Stimulated activated CD4-positive, alpha-beta T cell treated with anti-CD3 and anti-CD28 coated beads, Interleukin-15, amount 100 ng/mL, for 24 hours (primary cell): ENCODE measurements around the gene CEP290.
"Not testable (repeated sequence)": the region's sequence is repeated elsewhere in the genome, so short reads cannot be mapped to it uniquely, and the experiment has no call there.

Experiments used
- DNase-seq: peaks from one replicate; pipeline ENCODE4 v3.0.0-alpha.2; 2020

The CEP290 gene

GRCh38 chr12:88036353-88036965 lies 105.4 kb downstream of the CEP290 start:
- no peak for DNase-seq

DNA sequence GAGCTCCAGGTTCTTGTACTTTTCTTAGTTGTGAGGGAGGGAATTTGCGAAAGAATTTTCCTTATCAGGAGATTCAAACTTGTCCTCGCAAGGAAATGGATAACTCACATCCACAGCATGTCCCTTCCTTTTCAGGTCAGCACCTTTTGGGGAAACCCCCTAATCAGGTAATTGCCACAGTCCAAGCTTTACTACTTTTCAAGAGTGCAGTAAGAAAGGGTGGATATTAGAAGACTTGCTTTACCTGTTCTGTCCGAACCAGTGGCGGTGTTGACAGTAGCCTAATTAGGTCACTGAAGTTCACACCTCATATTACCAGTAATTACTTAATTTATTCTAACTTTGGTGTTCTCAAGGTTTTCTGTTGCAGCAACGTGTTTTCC lies 106.0 kb downstream of the CEP290 start:
- DNase-seq: no peak

DNA sequence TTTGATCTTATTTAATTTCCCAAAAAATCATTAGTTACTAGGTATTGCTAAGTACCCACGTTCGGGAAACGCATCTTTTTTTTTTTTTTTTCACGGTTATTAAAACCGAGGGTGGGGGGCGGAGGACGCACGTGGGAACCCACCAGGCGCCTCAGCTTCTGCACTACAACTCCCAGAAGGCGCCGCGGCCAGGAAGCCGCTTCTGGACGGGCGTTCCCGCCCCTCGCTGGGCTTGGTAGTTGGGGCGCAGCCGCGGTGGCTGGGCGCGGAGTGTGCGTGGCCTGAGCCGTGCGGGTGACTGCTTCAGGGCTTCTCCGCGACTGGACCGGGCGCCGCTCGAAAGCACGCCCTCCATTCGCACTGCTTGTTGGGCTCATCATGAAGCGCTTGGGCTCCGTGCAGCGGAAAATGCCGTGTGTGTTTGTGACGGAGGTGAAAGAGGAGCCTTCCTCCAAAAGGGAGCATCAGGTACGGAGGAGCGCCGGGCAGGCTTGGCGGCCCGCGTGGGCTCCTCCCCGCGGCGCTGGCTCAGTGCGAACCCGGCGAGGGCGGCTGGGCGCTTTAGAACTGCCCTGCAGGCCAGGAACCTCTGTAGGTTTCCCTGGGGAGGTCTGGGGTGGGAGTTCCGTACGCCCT lies 106.5 kb downstream of the CEP290 start:
- DNase-seq: peak; percentile 94

DNA sequence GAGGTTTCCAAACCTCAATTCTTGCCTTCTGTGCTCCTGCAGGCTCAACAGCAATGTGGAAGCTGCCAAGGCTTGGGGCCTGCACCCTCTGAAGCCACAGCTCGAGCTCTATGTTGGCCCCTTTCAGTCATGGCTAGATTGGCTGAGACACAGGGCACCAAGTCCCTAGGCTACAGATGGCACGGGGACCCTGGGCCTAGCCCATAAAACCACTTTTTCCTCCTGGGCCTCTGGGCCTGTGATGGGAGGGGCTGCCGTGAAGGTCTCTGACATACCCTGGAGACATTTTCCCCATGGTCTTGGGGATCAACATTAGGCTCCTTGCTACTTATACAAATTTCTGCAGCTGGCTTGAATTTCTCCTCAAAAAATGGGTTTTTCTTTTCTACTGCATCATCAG lies 110.7 kb downstream of the CEP290 start:
- not testable (repeated sequence) for DNase-seq

DNA sequence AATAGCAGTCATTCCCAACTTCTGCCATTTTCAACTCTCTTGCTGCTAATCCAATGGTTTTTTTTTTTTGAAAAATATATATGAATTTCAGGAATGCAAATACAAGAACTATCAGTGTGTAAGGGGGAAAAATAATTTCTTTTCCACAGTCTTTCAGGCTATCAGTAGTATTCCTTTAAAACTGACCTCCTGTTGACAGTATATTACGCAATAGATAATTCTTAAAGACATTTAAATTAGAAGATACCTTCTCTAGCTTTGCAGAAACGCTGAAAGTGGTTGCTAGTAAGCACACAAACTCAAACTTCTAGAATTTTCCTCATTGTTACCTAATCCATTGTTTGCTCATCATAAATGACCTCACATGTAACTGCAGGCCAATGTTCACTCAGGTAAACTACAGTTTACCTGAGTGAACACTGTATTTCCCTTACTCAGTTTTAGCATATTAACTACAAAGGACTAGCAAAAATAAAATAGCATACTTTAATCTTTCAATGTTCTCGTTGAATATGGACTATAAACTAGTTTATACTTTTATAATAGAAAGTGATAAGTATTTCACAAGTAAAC lies 112.7 kb downstream of the CEP290 start, which contains the start of gene C12orf50:
Gene C12orf50 (minus strand): TSS at position 309 of the 573 bp plus-strand sequence. CDS start 2,439 bp downstream, outside the sequence.
- DNase-seq: no peak

- no peak for DNase-seq
These were observed 115.7 kb downstream of the CEP290 start for GRCh38 chr12:88026196-88026595.

DNA sequence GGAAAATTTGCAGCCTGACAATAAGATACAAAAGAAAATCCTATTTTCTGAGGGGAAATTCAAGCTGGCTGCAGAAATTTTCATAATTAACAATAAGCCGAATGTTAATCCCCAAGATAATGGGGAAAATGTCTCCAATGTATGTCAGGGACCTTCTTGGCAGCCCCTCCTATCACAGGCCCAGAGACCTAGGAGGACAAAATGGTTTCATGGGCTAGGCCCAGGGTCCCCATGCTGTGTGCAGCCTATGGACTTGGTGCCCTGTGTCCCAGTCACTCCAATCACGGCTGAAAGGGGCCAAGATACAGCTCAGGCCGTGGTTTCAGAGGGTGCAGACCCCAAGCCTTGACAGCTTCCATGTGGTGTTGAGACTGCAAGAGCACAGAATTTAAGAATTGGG lies 123.9 kb downstream of the CEP290 start:
- DNase-seq: no peak

DNA sequence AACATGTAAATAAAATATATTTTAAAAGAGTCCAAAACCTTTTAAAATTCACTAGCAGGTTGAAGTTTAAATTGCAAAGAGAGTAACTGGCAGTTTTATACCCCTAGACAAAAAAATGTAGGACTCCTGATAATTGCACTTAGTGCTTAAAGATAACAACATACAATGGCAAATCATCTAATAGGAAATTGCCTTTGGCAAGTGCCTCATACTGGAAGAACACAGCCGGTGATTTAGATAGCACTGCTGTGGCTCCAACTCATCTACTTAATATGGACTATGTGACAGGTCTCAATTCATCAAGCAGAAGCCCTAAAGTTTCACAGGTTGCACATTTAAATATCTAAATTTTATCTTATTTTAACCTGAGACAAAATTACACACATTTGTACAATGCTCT lies 126.1 kb downstream of the CEP290 start:
- DNase-seq: no peak

DNA sequence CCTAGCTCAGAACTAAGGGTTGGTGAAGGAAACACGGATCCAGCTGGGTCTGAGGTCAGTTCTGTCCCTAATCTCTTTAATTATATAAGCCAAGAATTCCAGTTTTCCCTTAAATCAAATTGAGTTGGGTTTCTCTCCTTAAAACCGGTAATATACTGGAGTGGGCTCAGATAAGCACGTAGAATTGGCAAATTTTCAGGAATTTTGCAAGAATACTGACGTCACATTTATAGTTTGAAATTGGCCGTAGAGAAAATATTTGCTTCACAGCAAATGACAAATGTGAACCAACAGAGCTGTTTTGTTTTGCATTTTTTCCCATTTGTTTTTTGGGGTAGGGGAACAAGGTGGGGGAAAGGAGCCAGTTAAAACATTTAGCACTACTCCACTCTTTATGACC lies 130.1 kb downstream of the CEP290 start:
- DNase-seq: no peak

DNA sequence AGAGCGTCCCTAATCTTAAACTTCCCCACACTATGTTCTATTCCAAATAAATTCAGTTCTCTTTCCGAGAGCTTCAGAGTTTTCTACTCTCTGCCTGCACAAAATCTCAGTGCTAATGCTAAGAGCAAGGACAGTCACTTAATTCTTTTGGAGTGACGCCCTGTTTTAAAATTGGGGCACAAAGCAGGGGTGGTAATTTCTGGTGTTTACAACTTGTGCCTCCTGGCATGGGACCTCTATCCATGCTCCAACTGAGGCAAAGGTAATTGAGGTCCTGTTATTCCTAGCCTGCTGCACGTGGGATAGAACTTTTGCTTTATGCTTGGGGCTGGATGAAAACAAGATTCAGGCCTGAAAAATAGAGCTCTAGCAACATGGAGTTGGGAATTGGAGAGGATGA lies 135.5 kb downstream of the CEP290 start:
- DNase-seq: no peak

DNA sequence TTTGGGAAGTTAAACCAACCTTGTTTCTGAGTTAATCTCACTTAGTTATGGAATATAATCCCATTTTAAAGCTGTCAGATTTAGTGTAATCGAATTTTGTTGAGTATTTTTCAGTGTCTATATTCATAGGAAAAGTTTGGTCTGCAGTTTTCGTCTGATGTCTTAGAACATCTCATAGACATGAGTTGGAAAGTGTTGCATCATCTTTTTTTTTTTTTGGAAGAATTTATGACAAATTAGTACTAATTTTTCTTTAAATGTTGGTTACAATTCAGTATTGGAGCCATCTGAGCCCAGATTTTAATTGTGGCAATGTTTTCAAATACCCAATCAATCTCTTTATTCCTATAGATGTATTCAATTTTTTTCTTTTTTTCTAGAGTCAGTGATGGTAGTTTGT lies 140.6 kb downstream of the CEP290 start:
- DNase-seq: no peak
